AG04449 (cell line): ENCODE measurements around the gene MAP2K3.

Experiments used
- CTCF ChIA-PET: fragments of 350-600 bp; formaldehyde crosslinking; extraction: SDS; loops from one replicate; lab custom pipeline; 2021; ENCODE audit warnings: antibody characterized with exemption; lab: Yijun Ruan, JAX
- POLR2A ChIA-PET: fragments of 400-600, 350-600 bp; formaldehyde crosslinking; extraction: SDS; loops from one replicate; lab custom pipeline; 2020; ENCODE audit warnings: antibody characterized with exemption, inconsistent platforms; lab: Yijun Ruan, JAX
- DNase-seq: peaks from one replicate; pipeline ENCODE4 v3.0.0-alpha.2; 2010; ENCODE audit warnings: low read depth, low spot score
- H3K4me3 ChIP-seq: 2 replicates; pipeline ENCODE4 v1.5.1; 2011; ENCODE audit warnings: low read depth, mild to moderate bottlenecking, control low read depth, low read length
- CTCF ChIP-seq: IDR thresholded peaks from one replicate; pipeline ENCODE4 v1.5.1; 2011; ENCODE audit warnings: mild to moderate bottlenecking, moderate library complexity, low read length, control low read depth, inconsistent platforms; ENCODE audit not compliant: insufficient read depth; ENCODE audit errors: missing control alignments

Gene MAP2K3

GRCh38 chr17:21262259-21262993 lies 22.1 kb upstream of the MAP2K3 start:
- no peak overlapping the region for H3K4me3 ChIP-seq
- ChIA-PET CTCF (interaction anchor here (3.4 kb wide), 1 partner anchor 14 kb away, joined by 20 read pairs; no protein-coding TSS in a partner anchor), POLR2A (no interaction called here)
- TF ChIP-seq CTCF, result no peak
- DNase-seq, result no peak

DNA sequence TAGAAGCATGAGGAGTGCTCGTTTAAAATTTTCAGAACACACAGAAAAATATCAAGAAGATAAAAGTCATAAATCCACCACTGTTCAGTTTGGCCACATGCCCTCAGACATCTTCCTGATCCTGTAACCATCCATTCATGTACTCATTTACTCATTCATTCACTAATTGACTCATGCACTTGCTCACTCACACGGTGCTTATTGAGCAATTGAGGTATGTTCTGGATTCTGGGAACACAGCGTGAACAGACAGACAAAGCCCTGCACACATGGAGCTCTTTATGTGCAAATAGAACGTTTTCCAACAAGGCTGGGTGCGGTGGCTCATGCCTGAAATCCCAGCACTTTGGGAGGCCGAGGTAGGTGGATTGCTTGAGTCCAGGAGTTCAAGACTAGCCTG lies 21.1 kb upstream of the MAP2K3 start:
- POLR2A ChIA-PET, result no interaction called here
- TF ChIP-seq CTCF, result no peak
- no peak overlapping the region for H3K4me3 ChIP-seq
- CTCF ChIA-PET, result interaction anchor here (1.0 to 3.4 kb wide), 6 partner anchors 8 to 142 kb away, joined by 3 to 20 read pairs (median 5); no protein-coding TSS in a partner anchor
- DNase-seq, result no peak

DNA sequence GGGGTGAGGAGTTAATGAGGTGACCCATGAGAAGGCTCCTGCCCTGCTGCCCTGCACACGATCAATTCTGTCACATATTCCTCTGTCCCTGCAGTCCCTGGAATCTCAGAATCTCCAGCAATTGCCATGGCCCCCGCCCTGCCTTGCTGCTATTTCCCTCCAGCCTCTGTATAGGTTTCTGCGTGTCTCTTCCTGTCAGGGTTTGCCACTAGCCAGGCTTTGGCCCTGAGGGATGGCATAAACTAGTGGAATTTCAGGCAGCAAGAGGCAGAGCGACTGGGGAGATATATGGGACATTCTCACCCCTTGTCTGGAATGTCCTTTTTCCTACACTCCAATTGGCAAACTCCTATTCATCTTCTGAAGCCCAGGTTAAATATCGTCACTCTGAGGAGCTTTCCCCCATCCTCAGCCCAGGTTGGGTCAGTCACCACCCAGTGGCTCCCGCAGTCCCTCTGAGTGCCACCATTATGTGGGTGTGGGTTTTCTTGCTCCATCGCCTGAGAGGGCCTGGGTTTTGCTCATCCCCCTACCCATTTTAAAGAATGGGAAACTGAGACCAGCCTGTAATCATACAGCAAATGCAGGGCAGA lies 15.8 kb upstream of the MAP2K3 start:
- POLR2A ChIA-PET, result no interaction called here
- CTCF ChIA-PET, result interaction anchor here (1.5 to 3.1 kb wide), 3 partner anchors 9 to 140 kb away, joined by 5 to 20 read pairs (median 10); no protein-coding TSS in a partner anchor
- H3K4me3 ChIP-seq, result no peak overlapping the region
- no peak for TF ChIP-seq CTCF
- no peak for DNase-seq

GRCh38 chr17:21269394-21269793 lies 15.1 kb upstream of the MAP2K3 start:
- no peak overlapping the region for H3K4me3 ChIP-seq
- CTCF ChIA-PET, result interaction anchor here (1.5 to 3.1 kb wide), 3 partner anchors 8 to 141 kb away, joined by 5 to 20 read pairs (median 10); no protein-coding TSS in a partner anchor
- POLR2A ChIA-PET, result no interaction called here
- TF ChIP-seq CTCF, result no peak
- no peak for DNase-seq

GRCh38 chr17:21271454-21272183 lies 12.9 kb upstream of the MAP2K3 start:
- POLR2A ChIA-PET, result no interaction called here
- TF ChIP-seq CTCF, result no peak
- DNase-seq, result no peak
- no peak overlapping the region for H3K4me3 ChIP-seq
- CTCF ChIA-PET, result interaction anchor here (1.1 kb wide), 1 partner anchor 8 kb away, joined by 3 read pairs; no protein-coding TSS in a partner anchor
